HS-27A (cell line): Measurements from ENCODE around the gene ALB.

ENCODE experiments used
- DNase-seq: peaks from one replicate; pipeline ENCODE4 v3.0.0-alpha.2; 2012; ENCODE audit warnings: low read depth, missing footprints

ALB gene

GRCh38 chr4:73431813-73432168 is 27.7 kb downstream of the ALB start:
- no peak for DNase-seq

GRCh38 chr4:73432169-73433000 is 28.3 kb downstream of the ALB start:
- no peak for DNase-seq

GRCh38 chr4:73433140-73433539 is 29.1 kb downstream of the ALB start:
- DNase-seq: no peak

- no peak for DNase-seq
Observed at GRCh38 chr4:73434311-73434710, 30.2 kb downstream of the ALB start.

GRCh38 chr4:73435984-73436383 is 31.9 kb downstream of the ALB start, which contains the start of gene AFP:
Gene AFP (plus strand): TSS chr4:73436221. CDS start chr4:73436263, 42 bp downstream.
- DNase-seq: no peak

- DNase-seq: no peak
Observed at GRCh38 chr4:73436674-73437557, 32.8 kb downstream of the ALB start.

GRCh38 chr4:73437558-73437956 is 33.5 kb downstream of the ALB start:
- no peak for DNase-seq

GRCh38 chr4:73438048-73438447 is 34.0 kb downstream of the ALB start:
- DNase-seq: no peak

GRCh38 chr4:73438582-73439215 is 34.6 kb downstream of the ALB start:
- DNase-seq: no peak

- no peak for DNase-seq
Observed at GRCh38 chr4:73439445-73439844, 35.4 kb downstream of the ALB start.

- DNase-seq: no peak
Observed at GRCh38 chr4:73439991-73440390, 35.9 kb downstream of the ALB start.

GRCh38 chr4:73440653-73441052 is 36.6 kb downstream of the ALB start:
- DNase-seq: no peak

GRCh38 chr4:73442275-73442674 is 38.2 kb downstream of the ALB start:
- DNase-seq: no peak

GRCh38 chr4:73443224-73443623 is 39.1 kb downstream of the ALB start:
- DNase-seq: no peak

GRCh38 chr4:73445383-73446335 is 41.6 kb downstream of the ALB start:
- DNase-seq: no peak

- DNase-seq: no peak
Observed at GRCh38 chr4:73446336-73446938, 42.4 kb downstream of the ALB start.

GRCh38 chr4:73447671-73448070 is 43.6 kb downstream of the ALB start:
- peak; percentile 19 for DNase-seq

GRCh38 chr4:73448448-73449203 is 44.5 kb downstream of the ALB start:
- DNase-seq: no peak

GRCh38 chr4:73450398-73451004 is 46.4 kb downstream of the ALB start:
- peak; percentile 88 for DNase-seq

- DNase-seq: no peak
Observed at GRCh38 chr4:73451404-73451803, 47.3 kb downstream of the ALB start.
